ENCODE measurements around the gene STK26. TPM values are rescaled to one million over a fixed set of nuclear protein-coding genes. Genes with fewer than 3 reads are reported as not detected.
A peak's percentile ranks its signal among the peaks of the same experiment; 100 is the strongest.
"Not testable (repeated sequence)": the region's sequence is repeated elsewhere in the genome, so short reads cannot be mapped to it uniquely, and the experiment has no call there.

STK26 gene
- total and polyA plus RNA-seq, 4 experiments from 2014 or later: 38.1 to 57.2 (median 45.1) TPM

DNA sequence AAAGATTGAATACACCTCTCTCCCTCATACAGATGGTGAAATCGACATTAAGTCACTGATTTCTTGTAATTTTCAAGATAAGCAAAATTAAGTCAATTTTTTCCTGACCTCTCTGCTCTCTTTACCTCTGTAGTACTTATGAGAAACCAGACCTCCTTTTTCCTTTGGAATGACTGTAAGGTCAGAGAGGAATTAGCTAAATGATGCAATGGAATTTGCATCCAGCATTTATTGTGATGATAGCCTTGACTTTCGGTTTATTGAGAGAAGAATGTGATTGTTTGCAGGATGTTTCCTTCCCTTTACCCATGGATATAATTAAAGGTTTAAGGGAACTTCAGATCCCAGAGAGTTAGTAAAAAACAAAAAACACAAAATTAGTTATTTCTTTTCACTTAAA, 22.4 kb downstream of the STK26 start:
- peaks cover 29% of the 10 kb centered on the region for H3K4me1 ChIP-seq (ENCODE audit: insufficient read depth, low read length)
- no peak overlapping the region for H3K27ac ChIP-seq (ENCODE audit: low read depth, low read length)
- intact Hi-C loops (cut with micrococcal nuclease): no loop called here
- CTCF ChIA-PET (ENCODE audit: partially characterized antibody): no interaction called here
- H3K27ac Mint-ChIP-seq: no peak overlapping the region
- H3K9me3 Mint-ChIP-seq: no peaks in the 10 kb centered on the region
- no peaks in the 10 kb centered on the region for H3K36me3 ChIP-seq (ENCODE audit: insufficient read depth, low read length)
- no peaks in the 10 kb centered on the region for H3K27me3 ChIP-seq (ENCODE audit: insufficient read depth, low read length)
- H3K36me3 Mint-ChIP-seq: peaks cover 2 to 3% of the 10 kb centered on the region in 2 donors
- no peak overlapping the region for H3K4me3 Mint-ChIP-seq
- DNase-seq: no peak
- H3K9me3 ChIP-seq (ENCODE audit: control insufficient read depth in 1 of 2, low read length in 2 of 2): no peaks in the 10 kb centered on the region
- POLR2A ChIA-PET (ENCODE audit: partially characterized antibody): interaction anchor here (0.7 kb wide), 1 partner anchor 33 kb away, joined by 3 read pairs; no protein-coding TSS in a partner anchor
- H3K4me1 Mint-ChIP-seq: peaks cover 18 to 60% (median 29%) of the 10 kb centered on the region in 4 donors
- no peak overlapping the region for H3K4me3 ChIP-seq (ENCODE audit: low read length in 2 of 2)
- no peaks in the 10 kb centered on the region for H3K27me3 Mint-ChIP-seq

DNA sequence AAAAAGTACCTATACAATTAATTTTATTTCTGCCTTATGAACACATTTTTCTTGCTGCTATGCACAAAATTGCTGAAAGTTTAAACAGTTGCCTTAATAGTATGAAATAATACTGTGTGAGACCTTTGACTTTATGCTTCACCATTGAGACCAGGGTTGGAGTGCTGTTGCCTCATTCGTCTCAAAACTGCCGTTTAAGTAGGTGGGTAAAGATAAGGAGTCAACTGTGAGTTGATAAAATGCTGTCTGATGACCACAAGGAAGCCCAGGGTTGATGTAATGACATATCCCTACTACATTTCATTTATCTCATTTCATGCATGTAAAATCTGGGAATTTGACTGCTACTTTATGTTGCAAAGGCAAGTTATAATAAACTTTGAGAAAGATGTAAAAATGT, 23.4 kb downstream of the STK26 start:
- H3K9me3 ChIP-seq (ENCODE audit: control insufficient read depth in 1 of 2, low read length in 2 of 2): no peaks in the 10 kb centered on the region
- Mint-ChIP-seq H3K27ac (no peak overlapping the region), H3K4me3 (no peak overlapping the region), H3K9me3 (no peaks in the 10 kb centered on the region), H3K4me1 (peaks cover 15 to 50% (median 24%) of the 10 kb centered on the region in 4 donors), H3K36me3 (peaks cover 2 to 7% of the 10 kb centered on the region in 2 donors), H3K27me3 (no peaks in the 10 kb centered on the region)
- H3K4me1 ChIP-seq (ENCODE audit: insufficient read depth, low read length): peaks cover 22% of the 10 kb centered on the region
- H3K4me3 ChIP-seq (ENCODE audit: low read length in 2 of 2): no peak overlapping the region
- intact Hi-C loops (cut with micrococcal nuclease): no loop called here
- DNase-seq: no peak
- H3K27me3 ChIP-seq (ENCODE audit: insufficient read depth, low read length): no peaks in the 10 kb centered on the region
- ChIA-PET POLR2A (ENCODE audit: partially characterized antibody) (no interaction called here), CTCF (ENCODE audit: partially characterized antibody) (no interaction called here)
- no peak overlapping the region for H3K27ac ChIP-seq (ENCODE audit: low read depth, low read length)
- H3K36me3 ChIP-seq (ENCODE audit: insufficient read depth, low read length): no peaks in the 10 kb centered on the region

DNA sequence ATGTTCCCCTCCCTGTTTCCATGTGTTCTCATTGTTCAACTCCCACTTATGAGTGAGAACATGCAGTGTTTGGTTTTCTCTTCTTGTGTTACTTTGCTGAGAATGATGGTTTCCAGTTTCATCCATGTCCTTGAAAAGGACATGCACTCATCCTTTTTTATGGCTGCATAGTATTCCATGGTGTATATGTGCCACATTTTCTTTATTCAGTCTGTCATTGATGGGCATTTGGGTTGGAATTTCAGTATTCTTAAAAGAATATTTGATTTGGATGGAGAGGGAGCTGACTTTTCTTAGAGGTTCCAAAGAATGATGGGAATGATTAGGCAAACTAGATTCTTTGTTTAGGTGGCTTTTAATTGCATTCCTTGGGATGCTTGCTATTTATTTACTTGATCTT, 28.7 kb downstream of the STK26 start:
- H3K27ac ChIP-seq (ENCODE audit: low read depth, low read length); H3K4me1 ChIP-seq (ENCODE audit: insufficient read depth, low read length); H3K9me3 ChIP-seq (ENCODE audit: control insufficient read depth in 1 of 2, low read length in 2 of 2); H3K4me3 Mint-ChIP-seq; H3K36me3 ChIP-seq (ENCODE audit: insufficient read depth, low read length); H3K27me3 Mint-ChIP-seq; CTCF ChIA-PET (ENCODE audit: partially characterized antibody); DNase-seq; H3K9me3 Mint-ChIP-seq; H3K27me3 ChIP-seq (ENCODE audit: insufficient read depth, low read length); H3K36me3 Mint-ChIP-seq; POLR2A ChIA-PET (ENCODE audit: partially characterized antibody); H3K4me3 ChIP-seq (ENCODE audit: low read length in 2 of 2): not testable (repeated sequence)
- Mint-ChIP-seq H3K4me1 (peaks cover 8 to 38% (median 11%) of the 10 kb centered on the region in 4 donors), H3K27ac (peak overlapping the region in 1 of 7 donors; percentile 70)
- intact Hi-C loops (cut with micrococcal nuclease): loop anchor here (2.0 kb wide), 1 partner anchor 13 kb away; no protein-coding TSS in a partner anchor

DNA sequence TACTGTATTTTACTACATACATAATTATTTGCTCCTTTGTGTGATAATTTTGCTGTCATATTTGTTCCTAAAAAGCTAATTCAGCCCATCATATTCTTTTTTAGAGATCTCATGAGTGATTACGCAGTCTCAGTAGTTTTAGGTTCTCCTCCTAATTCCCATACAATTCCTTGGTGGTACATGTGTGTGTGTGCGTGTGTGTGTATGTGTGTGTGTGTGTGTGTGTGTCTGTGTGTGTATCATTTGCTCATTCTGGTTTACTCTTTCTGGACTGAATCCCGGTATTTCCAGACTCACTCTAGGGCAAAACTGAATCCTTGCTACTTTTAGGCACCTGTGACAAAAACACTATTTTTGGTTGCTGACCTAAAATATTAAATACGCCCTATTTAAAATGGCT, 34.9 kb downstream of the STK26 start:
- intact Hi-C loops (cut with micrococcal nuclease): no loop called here
- Histone ChIP-seq H3K9me3 (ENCODE audit: control insufficient read depth in 1 of 2, low read length in 2 of 2) (no peaks in the 10 kb centered on the region), H3K4me1 (ENCODE audit: insufficient read depth, low read length) (no peaks in the 10 kb centered on the region), H3K36me3 (ENCODE audit: insufficient read depth, low read length) (peaks cover 3% of the 10 kb centered on the region), H3K4me3 (ENCODE audit: low read length in 2 of 2) (no peak overlapping the region), H3K27ac (ENCODE audit: low read depth, low read length) (no peak overlapping the region), H3K27me3 (ENCODE audit: insufficient read depth, low read length) (no peaks in the 10 kb centered on the region)
- H3K27me3 Mint-ChIP-seq: no peaks in the 10 kb centered on the region
- DNase-seq: no peak
- CTCF ChIA-PET (ENCODE audit: partially characterized antibody): no interaction called here
- POLR2A ChIA-PET (ENCODE audit: partially characterized antibody): no interaction called here
- no peaks in the 10 kb centered on the region for H3K9me3 Mint-ChIP-seq
- peaks cover 2 to 13% (median 9%) of the 10 kb centered on the region in 4 donors for H3K4me1 Mint-ChIP-seq
- H3K4me3 Mint-ChIP-seq: no peak overlapping the region
- H3K27ac Mint-ChIP-seq: peak overlapping the region in 1 of 7 donors; percentile 41
- H3K36me3 Mint-ChIP-seq: peaks cover 0 to 14% of the 10 kb centered on the region in 2 donors

DNA sequence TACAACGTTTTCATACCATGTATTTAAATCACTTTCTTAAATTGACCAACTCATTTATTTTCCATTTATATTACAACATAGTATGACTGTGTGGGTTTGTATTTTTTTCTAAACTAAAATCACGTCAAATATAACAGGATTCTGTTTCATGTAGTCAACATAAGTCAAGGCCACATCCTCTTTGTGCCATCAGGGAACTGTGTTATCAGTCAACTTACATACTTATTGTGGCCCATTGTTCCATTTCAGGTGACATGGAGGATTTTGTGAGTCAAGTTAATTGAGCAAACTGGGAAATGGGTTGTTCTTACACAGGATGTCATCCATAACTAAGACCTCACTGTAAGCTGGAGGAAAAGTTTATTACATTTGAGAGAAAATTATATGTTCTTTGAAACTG, 35.9 kb downstream of the STK26 start:
- H3K9me3 Mint-ChIP-seq: no peaks in the 10 kb centered on the region
- POLR2A ChIA-PET (ENCODE audit: partially characterized antibody): no interaction called here
- peaks cover 0 to 13% of the 10 kb centered on the region in 2 donors for H3K36me3 Mint-ChIP-seq
- H3K4me1 Mint-ChIP-seq: peaks cover 2 to 13% (median 6%) of the 10 kb centered on the region in 4 donors
- no peaks in the 10 kb centered on the region for H3K27me3 Mint-ChIP-seq
- Histone ChIP-seq H3K9me3 (ENCODE audit: control insufficient read depth in 1 of 2, low read length in 2 of 2) (no peaks in the 10 kb centered on the region), H3K27ac (ENCODE audit: low read depth, low read length) (no peak overlapping the region), H3K36me3 (ENCODE audit: insufficient read depth, low read length) (peaks cover 3% of the 10 kb centered on the region), H3K27me3 (ENCODE audit: insufficient read depth, low read length) (no peaks in the 10 kb centered on the region), H3K4me1 (ENCODE audit: insufficient read depth, low read length) (no peaks in the 10 kb centered on the region), H3K4me3 (ENCODE audit: low read length in 2 of 2) (no peak overlapping the region)
- no peak overlapping the region for H3K4me3 Mint-ChIP-seq
- CTCF ChIA-PET (ENCODE audit: partially characterized antibody): interaction anchor here (0.6 kb wide), 1 partner anchor 167 kb away, joined by 3 read pairs; no protein-coding TSS in a partner anchor
- H3K27ac Mint-ChIP-seq: no peak overlapping the region
- intact Hi-C loops (cut with micrococcal nuclease): no loop called here
- no peak for DNase-seq

DNA sequence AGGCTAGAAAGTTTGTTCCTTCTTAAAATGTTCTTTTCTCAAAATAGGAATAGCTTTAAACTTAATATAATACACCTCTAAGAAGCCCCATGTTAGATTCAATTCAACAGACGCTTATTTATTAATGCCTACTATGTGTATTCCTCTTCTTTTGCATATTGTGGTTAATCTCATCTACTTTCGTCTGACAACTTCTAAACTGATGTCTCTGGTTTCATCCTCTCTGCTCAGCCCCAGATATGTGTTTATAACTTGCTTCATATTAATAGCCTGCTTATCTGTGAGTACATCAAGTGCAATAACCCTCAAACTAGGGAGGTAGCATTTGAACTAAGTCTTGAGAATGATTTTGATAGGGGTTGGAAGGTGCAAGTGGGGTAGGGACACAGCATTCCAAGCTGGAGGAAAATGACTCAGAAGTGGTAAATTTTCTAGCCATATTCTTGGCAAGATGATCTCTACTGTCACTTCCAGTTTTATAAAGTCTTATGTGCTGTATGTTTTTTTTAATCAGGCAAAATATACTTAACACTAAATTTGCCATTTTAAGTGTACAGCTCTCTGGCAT, 37.0 kb downstream of the STK26 start:
- Mint-ChIP-seq H3K36me3 (peaks cover 0 to 12% of the 10 kb centered on the region in 2 donors), H3K4me3 (no peak overlapping the region), H3K4me1 (peaks cover 2 to 13% (median 6%) of the 10 kb centered on the region in 4 donors), H3K27ac (no peak overlapping the region), H3K9me3 (no peaks in the 10 kb centered on the region), H3K27me3 (no peaks in the 10 kb centered on the region)
- no peak overlapping the region for H3K27ac ChIP-seq (ENCODE audit: low read depth, low read length)
- CTCF ChIA-PET (ENCODE audit: partially characterized antibody): interaction anchor here (1.0 kb wide), 1 partner anchor 218 kb away, joined by 3 read pairs; no protein-coding TSS in a partner anchor
- POLR2A ChIA-PET (ENCODE audit: partially characterized antibody): no interaction called here
- H3K4me1 ChIP-seq (ENCODE audit: insufficient read depth, low read length): no peaks in the 10 kb centered on the region
- H3K27me3 ChIP-seq (ENCODE audit: insufficient read depth, low read length): no peaks in the 10 kb centered on the region
- no peak for DNase-seq
- H3K4me3 ChIP-seq (ENCODE audit: low read length in 2 of 2): no peak overlapping the region
- H3K36me3 ChIP-seq (ENCODE audit: insufficient read depth, low read length): peaks cover 3% of the 10 kb centered on the region
- intact Hi-C loops (cut with micrococcal nuclease): no loop called here
- H3K9me3 ChIP-seq (ENCODE audit: control insufficient read depth in 1 of 2, low read length in 2 of 2): no peaks in the 10 kb centered on the region

DNA sequence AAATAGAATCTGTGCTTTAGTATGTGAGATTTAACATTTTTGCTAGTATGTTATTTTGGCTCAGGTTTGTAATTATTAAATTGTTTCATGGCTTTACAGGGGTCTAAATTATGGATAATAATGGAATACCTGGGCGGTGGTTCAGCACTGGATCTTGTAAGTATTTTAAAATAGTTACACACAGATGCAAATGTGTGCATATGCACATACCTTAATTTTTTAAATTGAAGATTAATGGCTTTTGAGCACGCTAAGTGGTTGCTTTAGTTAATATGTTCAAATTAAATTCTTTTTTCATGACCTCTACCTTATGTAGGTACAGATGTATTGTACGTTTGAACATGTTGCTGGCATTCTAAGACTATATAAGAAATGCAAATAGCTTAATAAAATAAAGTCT, 40.2 kb downstream of the STK26 start:
- Mint-ChIP-seq H3K9me3 (no peaks in the 10 kb centered on the region), H3K27ac (no peak overlapping the region), H3K4me3 (no peak overlapping the region), H3K27me3 (no peaks in the 10 kb centered on the region), H3K36me3 (peaks cover 4 to 7% of the 10 kb centered on the region in 2 donors), H3K4me1 (peaks cover 0 to 4% (median 1%) of the 10 kb centered on the region in 4 donors)
- intact Hi-C loops (cut with micrococcal nuclease): no loop called here
- CTCF ChIA-PET (ENCODE audit: partially characterized antibody): interaction anchor here (1.0 kb wide), 1 partner anchor 221 kb away, joined by 4 read pairs; no protein-coding TSS in a partner anchor
- no peak for DNase-seq
- Histone ChIP-seq H3K9me3 (ENCODE audit: control insufficient read depth in 1 of 2, low read length in 2 of 2) (no peaks in the 10 kb centered on the region), H3K4me1 (ENCODE audit: insufficient read depth, low read length) (no peaks in the 10 kb centered on the region), H3K4me3 (ENCODE audit: low read length in 2 of 2) (no peak overlapping the region), H3K36me3 (ENCODE audit: insufficient read depth, low read length) (peaks cover 3% of the 10 kb centered on the region), H3K27ac (ENCODE audit: low read depth, low read length) (no peak overlapping the region), H3K27me3 (ENCODE audit: insufficient read depth, low read length) (no peaks in the 10 kb centered on the region)
- POLR2A ChIA-PET (ENCODE audit: partially characterized antibody): no interaction called here
